GM13976 (cell line): ENCODE results near the gene RABGEF1.

ENCODE experiments used
- DNase-seq: peaks from one replicate; pipeline ENCODE4 v3.0.0; 2012; ENCODE audit warnings: low spot score
- in situ Hi-C: fragments of 300-500 bp; cut with MboI; formaldehyde crosslinking; loops from one replicate; pipeline ENCODE4 v1.12.0; 2022; ENCODE audit warnings: low sequenced_read_pairs, mixed read lengths, inconsistent platforms; ENCODE audit not compliant: unreplicated experiment
- TF ChIP-seq, protein P1 (sequence below): IDR thresholded peaks from 2 replicates; pipeline ENCODE4 v1.5.1; 2012; ENCODE audit warnings: borderline replicate concordance, mild to moderate bottlenecking; ENCODE audit not compliant: insufficient read depth; ENCODE audit errors: extremely low read depth, missing control alignments, control extremely low read depth

RABGEF1 gene

DNA sequence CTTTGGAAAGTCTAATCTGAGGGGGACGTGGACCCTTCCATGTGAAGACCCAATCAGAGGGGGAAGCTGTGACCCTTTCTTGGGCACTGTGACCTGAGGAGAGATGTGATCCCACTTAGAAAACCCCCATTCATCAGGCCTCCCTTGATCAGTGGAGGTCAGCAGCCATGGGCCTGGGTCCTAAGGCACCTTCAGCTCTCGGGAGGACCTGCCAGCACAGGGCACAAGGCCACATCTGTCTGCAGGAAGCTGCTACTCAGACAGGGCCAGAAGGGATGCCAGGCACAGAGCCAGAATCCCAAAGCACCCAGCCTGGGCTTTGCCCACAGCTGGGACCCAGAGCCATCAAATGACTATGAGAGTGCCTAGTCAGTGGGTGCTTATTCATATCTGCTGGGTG is 14.7 kb upstream of the RABGEF1 start:
- no peak for DNase-seq
- TF ChIP-seq, protein P1, sequence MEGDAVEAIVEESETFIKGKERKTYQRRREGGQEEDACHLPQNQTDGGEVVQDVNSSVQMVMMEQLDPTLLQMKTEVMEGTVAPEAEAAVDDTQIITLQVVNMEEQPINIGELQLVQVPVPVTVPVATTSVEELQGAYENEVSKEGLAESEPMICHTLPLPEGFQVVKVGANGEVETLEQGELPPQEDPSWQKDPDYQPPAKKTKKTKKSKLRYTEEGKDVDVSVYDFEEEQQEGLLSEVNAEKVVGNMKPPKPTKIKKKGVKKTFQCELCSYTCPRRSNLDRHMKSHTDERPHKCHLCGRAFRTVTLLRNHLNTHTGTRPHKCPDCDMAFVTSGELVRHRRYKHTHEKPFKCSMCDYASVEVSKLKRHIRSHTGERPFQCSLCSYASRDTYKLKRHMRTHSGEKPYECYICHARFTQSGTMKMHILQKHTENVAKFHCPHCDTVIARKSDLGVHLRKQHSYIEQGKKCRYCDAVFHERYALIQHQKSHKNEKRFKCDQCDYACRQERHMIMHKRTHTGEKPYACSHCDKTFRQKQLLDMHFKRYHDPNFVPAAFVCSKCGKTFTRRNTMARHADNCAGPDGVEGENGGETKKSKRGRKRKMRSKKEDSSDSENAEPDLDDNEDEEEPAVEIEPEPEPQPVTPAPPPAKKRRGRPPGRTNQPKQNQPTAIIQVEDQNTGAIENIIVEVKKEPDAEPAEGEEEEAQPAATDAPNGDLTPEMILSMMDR: no peak
- in situ Hi-C loops: no loop called here

DNA sequence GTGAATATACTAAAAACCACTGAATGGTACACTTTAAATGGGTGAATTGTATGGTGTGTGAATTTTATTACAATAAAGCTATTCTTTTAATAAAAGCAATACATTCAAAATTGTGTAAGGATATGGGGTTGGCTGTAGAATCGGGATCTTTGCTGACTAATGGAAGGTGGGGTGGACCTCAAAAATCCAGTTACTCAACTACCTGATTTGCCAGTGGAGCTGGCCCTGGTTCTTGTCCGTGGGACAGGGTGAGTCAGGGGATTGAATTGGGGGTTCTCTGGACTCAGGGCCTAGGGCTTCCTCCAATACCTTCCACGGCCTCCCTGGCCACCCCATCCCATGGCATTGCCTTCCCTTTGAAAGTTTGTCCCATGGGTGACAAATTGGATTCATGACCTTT is 13.5 kb upstream of the RABGEF1 start:
- TF ChIP-seq, protein P1: no peak
- no peak for DNase-seq
- in situ Hi-C loops: no loop called here

DNA sequence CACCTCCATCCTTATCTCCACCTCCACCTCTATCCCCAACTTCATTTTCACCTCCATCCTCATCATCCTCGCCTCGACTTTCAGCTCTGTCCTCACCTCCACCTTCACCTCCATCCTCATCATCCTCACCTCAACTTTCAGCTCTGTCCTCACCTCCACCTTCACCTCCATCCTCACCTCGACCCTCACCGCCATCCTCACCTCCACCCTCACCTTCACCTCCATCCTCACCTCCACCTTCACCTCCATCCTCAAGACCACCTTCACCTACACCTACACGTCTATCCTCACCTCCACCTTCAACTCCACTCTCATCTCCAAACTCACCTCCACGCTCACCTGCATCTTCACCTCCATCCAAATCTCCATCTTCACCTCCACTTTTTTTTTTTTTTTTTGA is 12.0 kb upstream of the RABGEF1 start:
- in situ Hi-C loops: no loop called here
- TF ChIP-seq, protein P1: no peak
- DNase-seq: no peak

DNA sequence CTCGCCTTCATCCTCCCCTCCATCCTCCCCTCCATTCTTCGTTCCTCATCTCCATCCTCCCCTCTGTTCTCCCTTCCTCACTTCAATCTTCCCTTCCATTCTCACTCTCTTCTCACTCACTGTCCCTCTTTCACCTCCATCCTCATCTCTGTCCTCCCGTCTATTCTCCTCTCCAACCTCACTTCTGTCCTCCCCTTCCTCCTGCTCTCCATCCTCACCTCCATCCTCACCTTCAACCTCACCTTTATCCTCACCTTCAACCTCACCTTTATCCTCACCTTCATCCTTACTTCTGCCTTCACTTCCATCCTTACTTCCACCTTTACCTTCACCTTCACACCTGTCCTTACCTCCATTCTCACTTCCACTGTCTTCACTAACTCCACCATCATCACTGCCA is 11.3 kb upstream of the RABGEF1 start:
- TF ChIP-seq, protein P1: no peak
- DNase-seq: no peak
- in situ Hi-C loops: no loop called here

DNA sequence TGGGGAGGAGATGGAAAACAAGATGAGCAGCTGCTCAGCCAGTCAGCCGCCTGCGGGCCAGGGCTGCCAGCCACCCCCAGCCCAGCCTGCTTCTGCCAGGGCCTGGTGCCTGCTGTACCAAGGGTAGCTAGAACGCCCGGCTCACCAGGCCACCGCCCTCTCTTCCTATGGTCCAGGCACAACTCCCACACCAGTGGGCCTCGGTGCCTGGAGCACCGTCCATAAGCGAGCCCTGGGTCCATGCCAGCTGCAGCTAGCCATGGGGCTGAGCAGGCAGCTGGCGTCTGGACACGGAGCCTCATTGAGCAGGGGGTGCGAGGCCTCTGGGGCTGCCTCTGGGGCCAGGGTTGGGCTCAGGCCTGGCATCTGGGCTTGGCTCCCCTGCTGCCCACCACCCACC is 8.5 kb upstream of the RABGEF1 start:
- DNase-seq: no peak
- TF ChIP-seq, protein P1: no peak
- in situ Hi-C loops: no loop called here

DNA sequence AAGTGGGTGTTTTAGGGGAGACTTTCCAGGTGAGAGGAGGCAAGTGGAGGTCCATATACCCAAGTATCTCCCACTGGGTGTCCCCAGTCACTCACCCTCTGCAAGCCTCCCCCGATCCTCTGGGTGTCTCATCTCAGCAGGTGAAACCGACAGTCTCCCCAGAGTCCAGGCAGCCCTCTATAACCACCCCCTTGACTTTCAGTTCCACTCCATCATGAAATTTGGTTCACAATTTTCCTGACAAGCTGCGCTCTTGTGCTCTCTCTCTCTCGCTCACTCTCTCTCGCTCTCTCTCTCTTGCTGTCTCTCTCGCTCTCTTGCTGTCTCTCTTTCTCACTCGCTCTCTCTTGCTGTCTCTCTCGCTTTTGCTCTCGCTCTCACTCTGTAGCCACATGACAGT is 8.1 kb upstream of the RABGEF1 start:
- TF ChIP-seq, protein P1: peak; percentile 10
- in situ Hi-C loops: no loop called here
- DNase-seq: peak; percentile 78

DNA sequence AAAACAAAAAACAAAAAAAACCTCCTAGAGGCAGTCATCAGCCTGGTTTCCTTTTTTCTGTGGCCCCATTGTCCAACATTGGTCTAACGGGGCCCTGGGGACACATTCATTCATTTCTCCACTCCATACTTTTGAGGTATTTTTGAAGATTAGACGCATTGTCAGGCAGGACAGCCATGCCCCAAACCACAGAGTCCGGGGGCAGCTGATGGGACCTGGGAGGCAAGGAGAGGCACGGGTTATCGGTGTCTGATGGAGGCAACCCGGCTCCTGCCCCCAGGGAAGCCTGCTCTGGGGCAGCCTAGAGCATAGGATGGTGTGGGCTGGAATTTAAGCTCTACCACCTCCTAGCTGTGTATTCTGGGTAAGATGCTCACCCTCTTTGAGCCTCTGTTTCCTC is 6.5 kb upstream of the RABGEF1 start:
- TF ChIP-seq, protein P1: no peak
- in situ Hi-C loops: no loop called here
- no peak for DNase-seq
